Myocyte (in vitro differentiated cells): ENCODE results near the gene LRRC41. TPM values are rescaled to one million over a fixed set of nuclear protein-coding genes. Genes with fewer than 3 reads are reported as not detected.
A peak's percentile ranks its signal among the peaks of the same experiment; 100 is the strongest.
"Not testable (repeated sequence)": the region's sequence is repeated elsewhere in the genome, so short reads cannot be mapped to it uniquely, and the experiment has no call there.

Experiments used
- DNase-seq: peaks from one replicate; pipeline ENCODE4 v3.0.0-alpha.2; 2012; ENCODE audit warnings: low read depth
- polyA plus RNA-seq: library from polyadenylated mRNA; unstranded; fragments of >200 nt; gene quantifications from one replicate; pipeline ENCODE4 v1.2.1, GENCODE V29; 2012; ENCODE audit warnings: missing spikeins
- total RNA-seq: library from RNA; depleted of rRNA; stranded (reverse); fragments of >200 nt; gene quantifications from 2 replicates; pipeline ENCODE4 v1.2.3, GENCODE V29; 2014

LRRC41 gene
- total RNA-seq, result 97.9 and 104 TPM in 2 replicates
- polyA plus RNA-seq, result 58.6 TPM

- peak; percentile 97 for DNase-seq
Measured at GRCh38 chr1:46303038-46303871, at the start of gene LRRC41, which contains the start of gene UQCRH. LRRC41 (minus strand) TSS chr1:46303616; CDS start chr1:46303322, 294 bp downstream. UQCRH (plus strand) TSS chr1:46303698; CDS start chr1:46303767, 69 bp downstream.

GRCh38 chr1:46352363-46352762, 48.9 kb upstream of the LRRC41 start:
- DNase-seq, result no peak

- DNase-seq, result no peak
Measured at GRCh38 chr1:46345281-46345680, 41.9 kb upstream of the LRRC41 start.

GRCh38 chr1:46344481-46344880, 41.1 kb upstream of the LRRC41 start:
- no peak for DNase-seq

GRCh38 chr1:46343705-46344104, 40.3 kb upstream of the LRRC41 start:
- no peak for DNase-seq

GRCh38 chr1:46343351-46343695, 39.9 kb upstream of the LRRC41 start:
- peak; percentile 76 for DNase-seq

- no peak for DNase-seq
Measured at GRCh38 chr1:46342677-46343350, 39.4 kb upstream of the LRRC41 start.

- DNase-seq, result peak; percentile 64
Measured at GRCh38 chr1:46342084-46342656, 38.8 kb upstream of the LRRC41 start.

GRCh38 chr1:46341222-46342083, 38.0 kb upstream of the LRRC41 start:
- DNase-seq, result no peak

GRCh38 chr1:46340404-46341221, 37.2 kb upstream of the LRRC41 start, which contains the start of gene NSUN4:
NSUN4 (plus strand) TSS chr1:46340807; CDS start chr1:46340827, 20 bp downstream.
- peak; percentile 96 for DNase-seq

GRCh38 chr1:46337409-46337808, 34.0 kb upstream of the LRRC41 start:
- not testable (repeated sequence) for DNase-seq

- no peak for DNase-seq
Measured at GRCh38 chr1:46335081-46335480, 31.7 kb upstream of the LRRC41 start.

GRCh38 chr1:46334030-46334384, 30.6 kb upstream of the LRRC41 start:
- DNase-seq, result no peak

- DNase-seq, result peak; percentile 25
Measured at GRCh38 chr1:46333300-46334029, 30.0 kb upstream of the LRRC41 start.

- DNase-seq, result not testable (repeated sequence)
Measured at GRCh38 chr1:46331786-46332540, 28.5 kb upstream of the LRRC41 start.

- DNase-seq, result not testable (repeated sequence)
Measured at GRCh38 chr1:46330381-46330780, 27.0 kb upstream of the LRRC41 start.

- not testable (repeated sequence) for DNase-seq
Measured at GRCh38 chr1:46329807-46330206, 26.4 kb upstream of the LRRC41 start.

- not testable (repeated sequence) for DNase-seq
Measured at GRCh38 chr1:46328182-46328581, 24.8 kb upstream of the LRRC41 start.
